GM18502 (cell line): ENCODE results near the gene TAGLN.
"Not testable (repeated sequence)": the region's sequence is repeated elsewhere in the genome, so short reads cannot be mapped to it uniquely, and the experiment has no call there.

ENCODE experiments used
- ATAC-seq: cut with Tn5 transposase; IDR thresholded peaks from one replicate; pipeline ENCODE4 v1.9.1; 2021; ENCODE audit warnings: mild to moderate bottlenecking; ENCODE audit not compliant: unreplicated experiment, poor library complexity

TAGLN gene

GRCh38 chr11:117194267-117194666 lies 4.9 kb upstream of the TAGLN start:
- ATAC-seq = no peak

- ATAC-seq = no peak
These were observed 3.9 kb upstream of the TAGLN start for GRCh38 chr11:117195258-117195657.

DNA sequence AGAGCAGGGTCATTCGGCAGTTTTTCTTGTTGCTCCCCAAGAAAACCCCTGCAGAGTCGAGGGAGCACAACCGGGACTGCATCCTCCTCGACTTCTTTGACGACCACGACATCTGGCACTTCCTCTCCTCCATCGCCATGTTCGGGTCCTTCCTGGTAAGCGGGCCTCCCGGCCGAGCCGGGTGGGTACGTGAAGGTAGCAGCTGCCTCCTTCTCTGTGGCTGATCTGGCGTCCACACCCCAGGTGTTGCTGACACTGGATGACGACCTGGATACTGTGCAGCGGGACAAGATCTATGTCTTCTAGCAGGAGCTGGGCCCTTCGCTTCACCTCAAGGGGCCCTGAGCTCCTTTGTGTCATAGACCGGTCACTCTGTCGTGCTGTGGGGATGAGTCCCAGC lies 3.4 kb upstream of the TAGLN start:
- ATAC-seq = no peak

GRCh38 chr11:117197006-117197405 lies 2.2 kb upstream of the TAGLN start:
- ATAC-seq = no peak

DNA sequence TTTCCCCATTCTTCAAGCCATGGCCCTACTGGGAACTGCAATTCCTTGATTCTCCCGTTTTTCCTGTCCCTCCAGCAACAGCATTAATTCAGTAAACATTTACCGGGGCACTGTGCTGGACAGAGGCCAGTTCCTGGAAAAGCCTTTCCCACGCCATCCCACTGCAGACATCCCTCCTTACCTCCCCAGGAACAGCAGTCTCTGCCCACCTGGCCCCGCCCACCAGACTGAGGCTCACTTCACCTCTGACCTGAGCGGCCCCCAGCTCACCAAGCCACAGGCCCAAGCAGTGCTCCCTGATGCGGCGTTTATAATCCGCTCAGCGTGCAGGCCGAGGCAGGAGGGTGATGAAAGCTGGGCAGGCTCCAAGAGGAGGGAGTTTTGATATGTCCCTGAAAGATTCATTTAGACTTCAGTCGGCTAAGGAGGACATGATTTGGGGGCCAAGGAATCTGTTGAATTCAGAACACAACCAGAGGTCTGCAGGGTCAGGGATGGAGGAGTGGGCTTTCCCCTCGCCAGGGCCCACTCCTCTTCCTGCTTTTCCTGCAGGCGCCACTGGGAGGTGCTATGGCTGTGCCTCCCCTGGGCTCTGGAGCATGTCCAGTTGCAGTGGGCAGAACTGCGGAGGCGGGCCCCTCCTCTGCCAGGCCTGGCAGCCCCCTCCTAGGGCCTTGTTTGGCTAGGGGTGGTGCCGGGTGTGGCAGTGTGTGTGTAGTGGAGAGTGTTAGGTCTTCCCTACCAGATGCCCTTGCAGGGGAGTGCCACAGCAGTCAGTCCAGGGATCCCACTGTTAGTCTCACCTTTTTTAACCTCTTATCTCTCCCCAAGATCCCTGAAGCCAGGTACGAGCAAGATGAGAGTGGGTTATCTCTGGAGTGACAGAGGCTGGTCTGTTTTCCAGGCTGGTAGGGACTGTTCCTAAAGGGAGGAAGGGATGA lies 1.4 kb upstream of the TAGLN start:
- no peak for ATAC-seq

GRCh38 chr11:117198613-117199012 lies 557 bp upstream of the TAGLN start:
- no peak for ATAC-seq

DNA sequence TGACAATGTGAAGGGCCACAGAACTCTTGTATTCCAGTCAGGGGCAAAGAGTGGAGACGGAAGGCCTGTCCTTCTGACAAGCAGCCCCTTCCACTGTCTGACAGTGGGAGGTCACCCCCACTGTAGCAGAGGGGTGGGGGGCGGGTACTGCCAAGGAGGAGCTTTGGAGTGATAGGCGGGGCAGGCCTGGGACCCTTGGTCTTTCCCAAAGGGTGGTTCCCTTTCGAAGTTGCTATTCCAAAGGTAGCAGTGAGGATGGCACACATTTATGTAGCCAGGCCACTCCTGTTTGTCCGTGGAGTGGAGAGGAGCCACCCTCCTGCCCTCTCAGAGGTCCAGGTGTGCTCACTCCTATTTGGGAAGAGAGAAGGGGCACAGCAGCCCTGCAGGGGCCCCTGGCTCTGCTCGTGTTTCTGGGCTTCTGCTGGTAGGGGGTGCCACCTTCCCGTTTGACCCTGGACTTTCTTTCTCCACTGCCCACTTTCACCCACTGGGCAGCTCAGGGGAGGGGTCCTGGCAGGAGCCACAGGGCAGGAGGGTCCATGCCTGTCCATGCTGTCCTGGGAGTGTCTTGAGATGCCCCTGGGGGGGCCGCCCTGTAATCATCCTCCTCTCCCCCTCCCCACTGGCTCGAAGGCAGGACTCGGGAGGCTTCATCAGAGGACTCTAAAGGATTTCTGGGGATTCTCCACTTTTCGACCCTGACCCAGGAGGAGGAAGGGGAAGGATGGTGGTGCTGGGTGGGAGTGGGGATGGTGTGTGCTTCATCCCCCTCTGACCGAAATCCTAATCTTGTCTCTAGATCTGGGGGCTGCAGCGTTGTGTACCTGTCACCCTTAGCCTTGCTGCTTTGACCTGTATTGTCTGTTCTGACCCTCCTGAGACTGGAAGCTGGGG lies 994 bp downstream of the TAGLN start:
- no peak for ATAC-seq

DNA sequence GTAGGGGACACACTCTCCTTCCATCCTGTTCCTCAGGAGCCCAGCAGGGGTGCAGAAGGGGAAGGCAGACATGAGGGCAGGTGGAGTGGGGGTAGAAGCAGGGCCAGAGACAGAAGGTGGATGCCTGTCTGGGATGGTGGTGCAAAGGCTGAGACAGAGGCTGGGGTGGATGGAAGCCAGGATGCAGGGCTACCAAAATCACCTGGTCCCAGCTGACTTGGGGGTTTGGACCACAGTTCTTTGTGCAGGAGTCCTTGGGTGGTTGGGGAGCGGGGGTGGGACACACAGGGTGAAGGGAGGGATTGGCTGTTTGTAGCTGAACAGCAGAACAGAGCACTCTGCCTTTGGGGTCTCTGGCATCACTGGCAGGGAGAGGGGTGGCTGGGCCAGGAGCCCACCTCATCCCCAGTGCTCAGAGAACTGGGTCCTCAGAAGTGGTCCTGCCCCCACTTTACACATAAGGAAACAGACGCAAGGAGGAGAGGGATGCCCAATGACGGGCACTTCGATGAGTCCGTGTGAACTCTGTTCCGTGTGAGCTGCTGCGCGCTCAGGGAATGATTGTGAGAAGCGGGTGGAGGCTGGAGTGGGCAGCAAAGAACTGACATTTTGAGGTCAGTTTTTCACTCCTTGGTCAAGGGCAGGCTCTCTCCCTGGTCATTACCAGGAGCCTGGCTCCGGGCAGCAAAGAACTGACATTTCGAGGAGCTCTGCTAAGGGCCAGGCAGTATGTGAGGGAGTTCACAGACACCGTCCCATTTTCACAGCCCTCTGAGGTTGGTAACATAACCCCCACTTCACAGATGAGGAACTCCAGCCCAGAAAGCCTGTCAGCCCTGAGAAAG lies 1.9 kb downstream of the TAGLN start:
- no peak for ATAC-seq

GRCh38 chr11:117201658-117202305 lies 2.6 kb downstream of the TAGLN start:
- no peak for ATAC-seq

GRCh38 chr11:117202386-117203068 lies 3.4 kb downstream of the TAGLN start:
- no peak for ATAC-seq

- ATAC-seq = no peak
These were observed 3.9 kb downstream of the TAGLN start for GRCh38 chr11:117203069-117203407.

DNA sequence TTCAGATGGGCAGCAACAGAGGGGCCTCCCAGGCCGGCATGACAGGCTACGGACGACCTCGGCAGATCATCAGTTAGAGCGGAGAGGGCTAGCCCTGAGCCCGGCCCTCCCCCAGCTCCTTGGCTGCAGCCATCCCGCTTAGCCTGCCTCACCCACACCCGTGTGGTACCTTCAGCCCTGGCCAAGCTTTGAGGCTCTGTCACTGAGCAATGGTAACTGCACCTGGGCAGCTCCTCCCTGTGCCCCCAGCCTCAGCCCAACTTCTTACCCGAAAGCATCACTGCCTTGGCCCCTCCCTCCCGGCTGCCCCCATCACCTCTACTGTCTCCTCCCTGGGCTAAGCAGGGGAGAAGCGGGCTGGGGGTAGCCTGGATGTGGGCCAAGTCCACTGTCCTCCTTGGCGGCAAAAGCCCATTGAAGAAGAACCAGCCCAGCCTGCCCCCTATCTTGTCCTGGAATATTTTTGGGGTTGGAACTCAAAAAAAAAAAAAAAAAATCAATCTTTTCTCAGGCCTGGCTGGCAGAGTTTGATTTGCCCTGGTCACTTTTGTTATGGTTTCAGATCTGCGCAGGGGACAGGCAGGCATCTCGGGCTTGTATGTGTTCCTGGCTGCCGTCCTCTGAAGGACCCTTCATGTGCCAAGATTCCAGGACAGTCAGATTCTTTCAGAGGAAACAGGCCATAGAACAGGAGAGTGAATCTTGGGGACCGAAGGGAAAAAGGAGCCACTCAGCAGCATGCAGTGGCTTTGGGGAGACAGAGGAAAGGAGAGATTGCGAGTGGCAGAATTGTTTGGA lies 5.3 kb downstream of the TAGLN start:
- no peak for ATAC-seq

GRCh38 chr11:117205211-117205818 lies 6.1 kb downstream of the TAGLN start:
- no peak for ATAC-seq

GRCh38 chr11:117206111-117206510 lies 6.9 kb downstream of the TAGLN start:
- not testable (repeated sequence) for ATAC-seq

- not testable (repeated sequence) for ATAC-seq
These were observed 7.7 kb downstream of the TAGLN start for GRCh38 chr11:117206859-117207258.

GRCh38 chr11:117207481-117207880 lies 8.3 kb downstream of the TAGLN start:
- not testable (repeated sequence) for ATAC-seq

- ATAC-seq = not testable (repeated sequence)
These were observed 9.5 kb downstream of the TAGLN start for GRCh38 chr11:117208710-117209109.
